ENCODE measurements around the gene GP1BB.

Gene GP1BB

GRCh38 chr22:19770349-19771220, 47.2 kb downstream of the GP1BB start:
- no peak for DNase-seq

- no peak for DNase-seq
These were observed 49.0 kb downstream of the GP1BB start for GRCh38 chr22:19772422-19772672.

- no peak for DNase-seq
These were observed 49.5 kb downstream of the GP1BB start for GRCh38 chr22:19772673-19773469.

GRCh38 chr22:19773470-19774040, 50.2 kb downstream of the GP1BB start:
- no peak for DNase-seq
